Measurements from ENCODE around the gene CDH3.

Gene CDH3

GRCh38 chr16:68728523-68728922 lies 83.4 kb downstream of the CDH3 start:
- Histone ChIP-seq H3K4me1 (ENCODE audit: insufficient read depth, low read length) (no peaks in the 10 kb centered on the region), H3K27ac (ENCODE audit: low read depth, low read length) (no peak overlapping the region), H3K9me3 (ENCODE audit: low read length) (no peaks in the 10 kb centered on the region), H3K36me3 (ENCODE audit: insufficient read depth, low read length) (no peaks in the 10 kb centered on the region), H3K27me3 (ENCODE audit: control insufficient read depth in 1 of 2, insufficient read depth in 2 of 2, low read length in 2 of 2) (no peaks in the 10 kb centered on the region), H3K9ac (ENCODE audit: low read length) (no peak overlapping the region), H3K4me3 (ENCODE audit: low read depth in 1 of 2, low read length in 2 of 2) (no peak overlapping the region)

GRCh38 chr16:68731637-68732036 lies 86.5 kb downstream of the CDH3 start:
- H3K27me3 ChIP-seq (ENCODE audit: control insufficient read depth in 1 of 2, insufficient read depth in 2 of 2, low read length in 2 of 2) = peaks cover 3 to 8% of the 10 kb centered on the region in 2 donors
- no peaks in the 10 kb centered on the region for H3K36me3 ChIP-seq (ENCODE audit: insufficient read depth, low read length)
- no peak overlapping the region for H3K4me3 ChIP-seq (ENCODE audit: low read depth in 1 of 2, low read length in 2 of 2)
- H3K4me1 ChIP-seq (ENCODE audit: insufficient read depth, low read length) = no peaks in the 10 kb centered on the region
- H3K9ac ChIP-seq (ENCODE audit: low read length) = no peak overlapping the region
- no peaks in the 10 kb centered on the region for H3K9me3 ChIP-seq (ENCODE audit: low read length)
- no peak overlapping the region for H3K27ac ChIP-seq (ENCODE audit: low read depth, low read length)

GRCh38 chr16:68732042-68732680 lies 87.1 kb downstream of the CDH3 start:
- Histone ChIP-seq H3K4me3 (ENCODE audit: low read depth in 1 of 2, low read length in 2 of 2) (no peak overlapping the region), H3K36me3 (ENCODE audit: insufficient read depth, low read length) (no peaks in the 10 kb centered on the region), H3K27ac (ENCODE audit: low read depth, low read length) (no peak overlapping the region), H3K4me1 (ENCODE audit: insufficient read depth, low read length) (no peaks in the 10 kb centered on the region), H3K27me3 (ENCODE audit: control insufficient read depth in 1 of 2, insufficient read depth in 2 of 2, low read length in 2 of 2) (peaks cover 7 to 13% of the 10 kb centered on the region in 2 donors), H3K9ac (ENCODE audit: low read length) (no peak overlapping the region), H3K9me3 (ENCODE audit: low read length) (no peaks in the 10 kb centered on the region)

DNA sequence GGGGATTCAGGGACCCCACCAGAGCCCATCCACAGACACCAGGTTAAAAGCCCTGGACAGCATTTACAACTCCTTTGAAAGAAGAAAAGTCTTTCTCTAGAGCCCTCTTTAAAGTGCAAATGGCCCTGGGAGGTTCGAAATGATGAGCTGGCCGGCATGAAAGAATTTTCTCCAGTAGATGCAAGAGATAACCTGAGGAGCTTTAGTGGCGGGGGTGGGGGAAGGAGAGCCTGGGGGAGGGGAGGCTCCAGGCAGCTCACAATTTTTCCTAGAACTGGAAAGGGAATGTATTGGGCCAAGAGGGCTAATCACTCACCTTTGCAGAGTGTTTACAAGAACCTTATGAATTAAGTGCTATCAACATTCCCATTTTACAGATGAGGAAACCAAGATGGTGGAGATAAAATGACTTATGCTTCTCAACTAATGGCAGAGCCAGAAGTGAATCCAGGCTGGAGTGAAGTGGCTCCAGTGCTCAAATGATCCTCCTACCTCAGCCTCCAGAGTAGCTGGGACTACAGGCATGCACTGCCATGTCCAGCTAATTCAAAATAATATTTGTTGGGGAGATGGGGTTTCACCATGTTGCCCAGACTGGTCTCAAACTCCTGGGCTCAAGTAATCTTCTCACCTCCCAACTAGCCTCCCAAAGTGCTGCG lies 87.8 kb downstream of the CDH3 start:
- Histone ChIP-seq H3K27ac (ENCODE audit: low read depth, low read length) (no peak overlapping the region), H3K4me3 (ENCODE audit: low read depth in 1 of 2, low read length in 2 of 2) (no peak overlapping the region)

GRCh38 chr16:68733570-68733969 lies 88.5 kb downstream of the CDH3 start:
- Histone ChIP-seq H3K9ac (ENCODE audit: low read length) (no peak overlapping the region), H3K4me1 (ENCODE audit: insufficient read depth, low read length) (peaks cover 3% of the 10 kb centered on the region), H3K27ac (ENCODE audit: low read depth, low read length) (no peak overlapping the region), H3K9me3 (ENCODE audit: low read length) (no peaks in the 10 kb centered on the region), H3K27me3 (ENCODE audit: control insufficient read depth in 1 of 2, insufficient read depth in 2 of 2, low read length in 2 of 2) (peaks cover 11 to 27% of the 10 kb centered on the region in 2 donors), H3K36me3 (ENCODE audit: insufficient read depth, low read length) (no peaks in the 10 kb centered on the region), H3K4me3 (ENCODE audit: low read depth in 1 of 2, low read length in 2 of 2) (no peak overlapping the region)

More for the DNA sequence above, 87.8 kb downstream of the CDH3 start:
- H3K4me1 ChIP-seq (ENCODE audit: insufficient read depth, low read length) = peaks cover 3% of the 10 kb centered on the region
- H3K27me3 ChIP-seq (ENCODE audit: control insufficient read depth in 1 of 2, insufficient read depth in 2 of 2, low read length in 2 of 2) = peaks cover 9 to 20% of the 10 kb centered on the region in 2 donors
- H3K9me3 ChIP-seq (ENCODE audit: low read length) = no peaks in the 10 kb centered on the region
- no peaks in the 10 kb centered on the region for H3K36me3 ChIP-seq (ENCODE audit: insufficient read depth, low read length)
- no peak overlapping the region for H3K9ac ChIP-seq (ENCODE audit: low read length)

DNA sequence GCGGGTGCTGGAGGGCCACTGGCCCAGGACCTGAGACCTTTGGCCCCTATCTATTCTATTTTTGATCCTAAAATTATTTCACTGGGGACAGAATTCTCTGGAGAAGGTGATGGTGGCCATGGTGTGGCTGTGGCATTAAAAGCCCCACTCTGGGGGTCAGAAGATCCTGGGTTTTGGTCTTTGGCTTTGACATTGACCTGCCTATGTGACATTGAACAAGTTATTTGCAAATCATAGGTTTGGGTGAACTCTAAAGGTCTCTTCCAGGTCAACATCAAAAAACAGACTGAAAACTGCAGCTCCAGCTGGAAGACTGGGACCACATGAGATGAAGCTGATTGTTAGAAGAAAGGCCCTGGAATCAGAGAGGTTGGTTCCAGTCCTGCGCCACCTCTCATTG lies 89.7 kb downstream of the CDH3 start:
- no peaks in the 10 kb centered on the region for H3K9me3 ChIP-seq (ENCODE audit: low read length)
- no peak overlapping the region for H3K4me3 ChIP-seq (ENCODE audit: low read depth in 1 of 2, low read length in 2 of 2)
- H3K9ac ChIP-seq (ENCODE audit: low read length) = no peak overlapping the region
- H3K36me3 ChIP-seq (ENCODE audit: insufficient read depth, low read length) = no peaks in the 10 kb centered on the region
- H3K27me3 ChIP-seq (ENCODE audit: control insufficient read depth in 1 of 2, insufficient read depth in 2 of 2, low read length in 2 of 2) = peaks cover 11 to 27% of the 10 kb centered on the region in 2 donors
- peaks cover 3% of the 10 kb centered on the region for H3K4me1 ChIP-seq (ENCODE audit: insufficient read depth, low read length)
- no peak overlapping the region for H3K27ac ChIP-seq (ENCODE audit: low read depth, low read length)

DNA sequence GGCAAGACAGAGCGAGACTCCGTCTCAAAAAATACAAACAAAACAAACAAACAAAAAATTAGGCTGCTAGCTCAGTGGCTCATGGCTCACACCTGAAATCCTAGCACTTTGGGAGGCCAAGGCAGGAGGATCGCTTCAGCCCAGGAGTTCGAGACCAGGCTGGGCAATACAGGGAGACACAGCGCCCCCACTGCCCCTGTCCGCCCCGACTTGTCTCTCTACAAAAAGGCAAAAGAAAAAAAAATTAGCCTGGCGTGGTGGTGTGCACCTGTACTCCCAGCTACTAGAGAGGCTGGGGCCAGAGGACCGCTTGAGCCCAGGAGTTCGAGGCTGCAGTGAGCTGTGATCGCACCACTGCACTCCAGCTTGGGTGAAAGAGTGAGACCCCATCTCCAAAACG lies 91.5 kb downstream of the CDH3 start:
- peaks cover 11 to 27% of the 10 kb centered on the region in 2 donors for H3K27me3 ChIP-seq (ENCODE audit: control insufficient read depth in 1 of 2, insufficient read depth in 2 of 2, low read length in 2 of 2)
- no peaks in the 10 kb centered on the region for H3K36me3 ChIP-seq (ENCODE audit: insufficient read depth, low read length)
- H3K9ac ChIP-seq (ENCODE audit: low read length) = no peak overlapping the region
- no peak overlapping the region for H3K4me3 ChIP-seq (ENCODE audit: low read depth in 1 of 2, low read length in 2 of 2)
- no peak overlapping the region for H3K27ac ChIP-seq (ENCODE audit: low read depth, low read length)
- no peaks in the 10 kb centered on the region for H3K9me3 ChIP-seq (ENCODE audit: low read length)
- peaks cover 3% of the 10 kb centered on the region for H3K4me1 ChIP-seq (ENCODE audit: insufficient read depth, low read length)

- Histone ChIP-seq H3K4me3 (ENCODE audit: low read depth in 1 of 2, low read length in 2 of 2) (peak within 1 kb of the TSS in 1 of 2 donors; percentile 27), H3K4me1 (ENCODE audit: insufficient read depth, low read length) (peaks cover 3% of the 10 kb centered on the region), H3K27me3 (ENCODE audit: control insufficient read depth in 1 of 2, insufficient read depth in 2 of 2, low read length in 2 of 2) (peaks cover 11 to 27% of the 10 kb centered on the region in 2 donors), H3K36me3 (ENCODE audit: insufficient read depth, low read length) (no peaks in the 10 kb centered on the region), H3K9ac (ENCODE audit: low read length) (no peak within 1 kb of the TSS), H3K27ac (ENCODE audit: low read depth, low read length) (no peak within 1 kb of the TSS), H3K9me3 (ENCODE audit: low read length) (no peaks in the 10 kb centered on the region)
These were observed 92.1 kb downstream of the CDH3 start, which contains the start of gene CDH1 for GRCh38 chr16:68737046-68737729. Gene CDH1, plus strand, starts transcription at chr16:68737292. Its CDS starts 124 bp downstream, at chr16:68737416.

- no peaks in the 10 kb centered on the region for H3K9me3 ChIP-seq (ENCODE audit: low read length)
- no peaks in the 10 kb centered on the region for H3K36me3 ChIP-seq (ENCODE audit: insufficient read depth, low read length)
- H3K27ac ChIP-seq (ENCODE audit: low read depth, low read length) = no peak overlapping the region
- peaks cover 3% of the 10 kb centered on the region for H3K4me1 ChIP-seq (ENCODE audit: insufficient read depth, low read length)
- no peak overlapping the region for H3K9ac ChIP-seq (ENCODE audit: low read length)
- peak overlapping the region in 1 of 2 donors; percentile 27 for H3K4me3 ChIP-seq (ENCODE audit: low read depth in 1 of 2, low read length in 2 of 2)
- peaks cover 11 to 27% of the 10 kb centered on the region in 2 donors for H3K27me3 ChIP-seq (ENCODE audit: control insufficient read depth in 1 of 2, insufficient read depth in 2 of 2, low read length in 2 of 2)
These were observed 92.9 kb downstream of the CDH3 start for GRCh38 chr16:68737730-68738629.

DNA sequence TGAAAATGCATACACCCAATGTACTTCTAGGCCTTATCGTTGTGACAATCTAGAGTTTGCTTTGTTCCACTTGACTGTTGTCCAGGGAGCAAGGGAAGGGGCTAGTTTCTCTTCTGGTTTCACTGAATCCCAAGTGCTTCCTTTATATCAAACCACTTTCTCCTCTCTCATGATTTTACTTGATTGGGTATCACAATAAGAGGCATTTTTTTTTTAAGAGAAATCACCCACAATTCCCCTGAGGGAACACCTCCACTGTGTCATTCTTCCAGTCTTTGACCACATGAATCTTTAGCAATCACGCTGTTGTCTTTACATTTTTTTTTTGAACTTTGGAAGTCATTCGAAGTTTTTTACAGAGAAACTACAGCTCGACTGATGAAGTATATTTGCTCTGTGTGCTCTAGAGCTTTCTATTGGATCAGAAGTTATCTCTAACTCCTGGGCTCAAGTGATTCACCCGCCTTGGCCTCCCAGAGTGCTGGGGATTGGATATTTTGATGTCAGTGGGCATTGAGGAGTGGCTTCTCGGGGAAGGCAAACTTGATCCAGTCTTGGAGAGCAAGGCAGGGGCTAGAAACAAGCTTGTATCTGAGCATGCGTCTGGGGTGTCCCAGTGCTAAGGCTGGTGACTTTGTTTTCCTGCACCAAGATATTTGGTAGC lies 95.0 kb downstream of the CDH3 start:
- Histone ChIP-seq H3K9me3 (ENCODE audit: low read length) (no peaks in the 10 kb centered on the region), H3K4me3 (ENCODE audit: low read depth in 1 of 2, low read length in 2 of 2) (no peak overlapping the region), H3K27ac (ENCODE audit: low read depth, low read length) (no peak overlapping the region), H3K9ac (ENCODE audit: low read length) (no peak overlapping the region), H3K27me3 (ENCODE audit: control insufficient read depth in 1 of 2, insufficient read depth in 2 of 2, low read length in 2 of 2) (peaks cover 11 to 27% of the 10 kb centered on the region in 2 donors), H3K36me3 (ENCODE audit: insufficient read depth, low read length) (no peaks in the 10 kb centered on the region), H3K4me1 (ENCODE audit: insufficient read depth, low read length) (peaks cover 3% of the 10 kb centered on the region)

Measured in muscle layer of colon (tissue), 2 donors.